NCI-H1105 treated with DMSO at 0.1 percent for 48 hours (cell line): ENCODE measurements around the gene CCDC30.
"Not testable (repeated sequence)": the region's sequence is repeated elsewhere in the genome, so short reads cannot be mapped to it uniquely, and the experiment has no call there.

Experiments used
- DNase-seq: peaks from one replicate; lab custom pipeline; 2025; lab: John Stamatoyannopoulos, UW

The CCDC30 gene

DNA sequence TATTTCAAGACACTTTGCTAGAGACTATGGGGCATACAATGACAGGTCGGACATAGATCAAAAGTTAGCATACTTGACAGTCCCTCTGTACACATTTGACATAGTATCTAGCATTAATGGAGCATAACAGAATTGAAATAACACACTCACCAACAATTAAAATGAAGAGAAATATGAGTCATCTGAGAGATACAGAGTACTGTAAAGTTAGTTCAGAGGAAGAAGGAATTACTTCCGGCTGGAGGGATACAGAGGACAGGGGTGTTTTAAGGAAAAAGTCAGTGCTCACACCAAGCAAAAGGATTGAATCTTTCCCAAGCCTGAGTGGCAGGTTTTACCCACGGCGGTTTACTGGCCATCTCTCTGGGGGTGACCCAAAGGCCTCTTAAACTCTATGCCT lies 9.7 kb upstream of the CCDC30 start:
- DNase-seq: no peak

GRCh38 chr1:42454403-42454802 lies 8.7 kb upstream of the CCDC30 start:
- no peak for DNase-seq

- peak; percentile 84 for DNase-seq
Measured at GRCh38 chr1:42456010-42456753, 6.9 kb upstream of the CCDC30 start, which contains the start of the genes PPCS and ZMYND12. TSS of gene PPCS (plus strand) at chr1:42456543. CDS start at chr1:42456566, 23 bp downstream. TSS of gene ZMYND12 (minus strand) at chr1:42456022. CDS start at chr1:42455997, 25 bp downstream.

- DNase-seq: peak; percentile 65
Measured at GRCh38 chr1:42456754-42457089, 6.4 kb upstream of the CCDC30 start.

DNA sequence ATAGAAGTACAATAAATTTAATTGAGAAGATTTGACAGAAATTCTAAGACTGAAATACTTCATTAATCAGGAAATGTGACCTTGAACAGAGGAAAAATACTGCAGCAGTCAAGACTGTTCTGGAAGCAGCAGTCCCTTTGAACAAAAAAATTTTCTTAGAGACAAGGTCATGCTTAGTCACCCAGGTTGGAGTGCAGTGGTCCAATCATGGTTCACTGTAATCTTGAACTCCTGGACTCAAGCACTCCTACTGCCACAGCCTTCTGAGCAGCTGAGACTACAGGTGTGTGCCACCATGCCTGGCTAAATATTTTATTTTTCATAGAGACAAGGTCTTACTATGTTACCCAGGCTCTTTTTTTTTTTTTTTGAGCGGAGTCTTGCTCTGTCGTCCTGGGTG lies 1.9 kb upstream of the CCDC30 start:
- DNase-seq: no peak

DNA sequence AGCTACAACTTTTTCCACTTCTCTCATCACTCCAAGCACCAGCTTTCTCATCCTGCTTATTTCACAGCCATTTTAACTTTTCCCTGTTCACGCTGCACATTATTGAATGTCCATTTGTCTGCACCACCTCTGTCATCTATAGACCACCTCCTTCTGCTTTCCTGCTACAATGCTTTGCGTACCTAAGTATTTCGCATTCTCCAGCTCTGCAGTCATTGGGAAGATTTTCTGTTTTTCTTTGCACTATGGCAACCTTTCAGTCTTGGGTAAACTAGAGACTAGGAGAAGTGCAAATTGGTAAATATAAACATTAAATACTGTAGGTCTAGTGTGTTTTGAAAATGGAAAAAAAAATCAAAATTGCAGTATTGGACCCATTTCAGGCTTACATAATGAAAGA lies 835 bp downstream of the CCDC30 start:
- no peak for DNase-seq

DNA sequence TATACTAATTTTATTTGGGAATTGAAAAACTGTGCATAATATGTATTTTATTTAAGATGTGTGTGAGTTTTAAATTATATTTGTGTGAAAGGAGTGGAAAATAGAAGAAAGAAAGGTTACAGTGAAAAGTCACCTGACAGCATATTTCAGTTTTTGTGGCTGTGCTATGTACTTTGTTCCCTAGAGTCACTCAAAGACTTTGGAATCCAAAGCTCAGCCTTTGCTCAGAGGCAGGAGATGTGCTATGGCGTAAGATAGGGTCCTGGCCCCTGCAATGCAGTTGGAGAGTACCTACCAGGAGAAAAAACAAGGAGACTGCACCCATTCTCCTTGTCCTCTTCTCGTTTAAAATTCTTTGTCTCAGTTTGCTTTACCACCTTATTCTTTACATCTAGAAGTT lies 2.9 kb downstream of the CCDC30 start:
- no peak for DNase-seq

GRCh38 chr1:42469727-42470126 lies 6.6 kb downstream of the CCDC30 start:
- DNase-seq: no peak

DNA sequence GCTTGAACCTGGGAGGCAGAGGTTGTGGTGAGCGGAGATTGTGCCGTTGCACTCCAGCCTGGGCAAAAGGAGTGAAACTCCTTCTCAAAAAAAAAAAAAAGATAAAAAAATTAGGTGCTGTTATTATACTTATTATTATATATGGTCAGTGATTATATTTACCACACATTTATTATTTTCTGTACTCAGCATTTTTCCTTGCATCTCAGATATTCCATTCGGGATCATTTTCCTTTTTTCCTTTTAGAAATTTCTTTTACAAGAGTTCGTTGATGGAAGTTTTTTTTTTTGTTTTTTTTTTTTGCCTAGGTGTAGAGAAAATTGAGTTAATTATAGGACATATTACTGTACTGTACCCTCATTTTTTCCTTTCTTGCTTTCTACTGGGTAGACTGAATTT lies 13.5 kb downstream of the CCDC30 start:
- no peak for DNase-seq

DNA sequence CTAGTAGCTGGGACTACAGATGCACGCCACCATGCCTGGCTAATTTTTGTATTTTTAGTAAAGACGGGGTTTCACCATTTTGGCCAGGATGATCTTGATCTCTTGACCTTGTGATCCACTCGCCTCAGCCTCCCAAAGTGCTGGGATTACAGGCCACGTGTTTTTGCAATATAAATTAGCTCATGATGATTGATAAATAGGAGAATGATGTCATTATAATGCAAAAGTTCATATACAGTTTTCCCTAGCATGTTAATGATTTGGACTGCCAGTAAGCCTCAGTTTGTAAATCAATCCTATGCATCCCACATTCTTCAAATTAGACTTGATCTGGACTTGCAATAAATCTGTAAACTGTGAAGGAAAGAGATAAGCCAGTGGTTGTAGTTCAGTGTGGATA lies 14.3 kb downstream of the CCDC30 start:
- DNase-seq: not testable (repeated sequence)

- DNase-seq: no peak
Measured at GRCh38 chr1:42477775-42478174, 14.7 kb downstream of the CCDC30 start.

DNA sequence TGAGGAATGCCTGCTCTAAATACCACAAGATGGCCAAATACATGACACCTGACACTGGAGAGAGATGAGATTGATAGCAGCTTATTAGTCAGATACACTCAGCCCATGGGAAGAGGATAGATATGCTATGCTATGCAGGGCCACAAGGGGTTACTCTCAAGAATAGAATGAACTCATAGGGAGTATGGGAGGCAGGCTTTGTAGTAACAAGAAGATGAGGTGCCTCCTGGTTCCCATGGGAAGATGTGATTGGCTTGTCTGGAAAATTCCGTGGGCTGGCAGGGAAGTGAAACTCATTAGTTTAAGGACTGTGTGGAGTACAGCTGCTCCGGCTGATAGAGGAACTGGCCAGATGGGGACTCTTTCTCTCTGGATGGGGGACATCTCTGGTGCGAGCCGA lies 16.5 kb downstream of the CCDC30 start:
- DNase-seq: peak; percentile 10

- no peak for DNase-seq
Measured at GRCh38 chr1:42480921-42481320, 17.8 kb downstream of the CCDC30 start.

GRCh38 chr1:42482635-42483153 lies 19.6 kb downstream of the CCDC30 start:
- DNase-seq: no peak

GRCh38 chr1:42484382-42484781 lies 21.3 kb downstream of the CCDC30 start:
- DNase-seq: no peak

GRCh38 chr1:42490237-42490636 lies 27.2 kb downstream of the CCDC30 start:
- no peak for DNase-seq

- not testable (repeated sequence) for DNase-seq
Measured at GRCh38 chr1:42502031-42502430, 38.9 kb downstream of the CCDC30 start.

GRCh38 chr1:42504535-42505128 lies 41.5 kb downstream of the CCDC30 start:
- DNase-seq: no peak

DNA sequence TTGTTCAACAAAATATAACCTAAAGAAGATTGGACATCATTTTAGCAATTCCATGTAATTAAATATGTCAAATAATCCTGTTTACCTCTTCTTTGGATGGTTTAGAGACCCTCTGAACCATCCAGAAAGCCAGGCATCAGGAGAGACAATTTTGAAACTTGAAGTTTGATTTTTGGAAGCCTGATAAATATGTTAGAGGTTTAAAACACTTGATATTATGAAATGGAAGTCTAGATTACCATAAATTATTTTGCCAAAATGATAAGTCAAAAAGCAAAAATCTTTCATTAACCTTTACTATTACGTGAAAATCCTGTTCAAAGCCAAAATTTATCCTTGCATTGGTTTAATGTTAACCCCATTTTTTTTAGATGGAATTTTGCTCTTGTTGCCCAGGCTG lies 43.5 kb downstream of the CCDC30 start:
- no peak for DNase-seq

- not testable (repeated sequence) for DNase-seq
Measured at GRCh38 chr1:42511581-42512155, 48.6 kb downstream of the CCDC30 start.

DNA sequence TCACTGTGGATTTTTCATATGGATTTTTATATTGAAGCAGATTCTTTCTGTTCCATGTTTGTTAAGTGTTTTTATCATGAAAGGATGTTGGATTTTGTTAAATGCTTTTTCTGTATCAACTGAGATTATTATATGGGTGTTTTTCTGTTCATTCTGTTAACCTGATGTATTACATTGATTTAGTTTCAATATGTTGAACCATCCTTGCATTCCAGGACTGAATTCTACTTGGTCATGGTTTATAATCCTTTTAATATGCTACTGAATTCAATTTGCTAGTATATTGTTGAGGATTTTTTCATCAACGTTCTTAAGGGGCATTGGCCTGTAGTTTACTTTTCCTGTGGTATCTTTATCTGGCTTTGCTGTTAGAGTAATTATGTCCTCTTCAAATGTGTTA lies 55.8 kb downstream of the CCDC30 start:
- no peak for DNase-seq

DNA sequence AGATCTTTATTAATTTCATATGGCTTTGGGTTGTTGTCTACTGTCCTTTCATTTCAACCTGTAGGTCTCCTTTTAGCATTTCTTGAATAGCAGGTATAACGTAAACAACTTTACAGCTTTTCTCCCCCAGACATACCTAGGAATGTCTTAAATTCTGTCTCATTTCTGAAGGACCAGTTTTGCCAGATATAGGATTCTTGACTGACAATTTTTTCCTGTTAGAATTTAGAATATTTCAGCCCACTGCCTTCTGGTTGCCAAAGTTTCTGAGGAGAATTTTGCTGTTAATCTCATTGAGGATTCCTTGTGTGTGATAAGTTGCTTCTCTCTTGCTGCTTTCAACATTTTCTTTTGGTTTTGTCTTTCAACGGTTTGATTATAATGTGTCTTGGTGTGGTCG lies 60.1 kb downstream of the CCDC30 start:
- DNase-seq: no peak

- no peak for DNase-seq
Measured at GRCh38 chr1:42524330-42524729, 61.2 kb downstream of the CCDC30 start.
